ENCODE data around the gene PABPN1L. TPM values are rescaled to one million over a fixed set of nuclear protein-coding genes. Genes with fewer than 3 reads are reported as not detected.

PABPN1L gene
- polyA plus RNA-seq, 2 of the 4 experiments (the other 2 are of a cell fraction) = not detected

DNA sequence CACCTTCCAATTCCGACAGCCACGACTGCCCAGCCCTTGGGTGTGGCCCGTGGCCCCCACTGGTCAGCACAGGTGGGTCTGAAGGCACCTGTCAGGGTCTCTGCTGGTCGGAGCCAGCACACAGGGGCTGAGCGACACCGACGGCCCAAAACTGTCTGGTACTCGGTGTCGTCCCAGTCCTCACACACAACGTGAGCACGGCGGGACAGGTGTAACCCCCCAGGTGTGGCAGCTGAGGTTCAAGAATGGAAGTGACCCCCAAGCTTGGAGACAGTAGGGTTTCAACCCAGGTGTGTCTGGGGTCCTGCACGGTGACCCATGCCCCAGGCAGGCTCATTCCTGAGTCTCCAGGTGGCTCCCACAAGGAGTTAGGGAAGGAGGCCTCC, 10.7 kb downstream of the PABPN1L start:
- no peak for FAIRE-seq
- TF ChIP-seq TP53 (CRISPR knock-in tag; IDR thresholded peaks at IDR 0.05) (no peak), ESRRA (IDR thresholded peaks at IDR 0.05; ENCODE audit: borderline replicate concordance, low read length) (no peak), HDAC2 (IDR thresholded peaks at IDR 0.05) (no peak), RNF2 (IDR thresholded peaks at IDR 0.05; ENCODE audit: borderline replicate concordance, low read depth) (no peak), TFCP2L1 (CRISPR knock-in tag; IDR thresholded peaks at IDR 0.05) (no peak), CEBPB (IDR thresholded peaks at IDR 0.05) (no peak), SMC3 (IDR thresholded peaks at IDR 0.05) (no peak), KDM5A (IDR thresholded peaks at IDR 0.05) (no peak), EHMT2 (IDR thresholded peaks at IDR 0.05; ENCODE audit: low read depth) (no peak), SREBF2 (IDR thresholded peaks at IDR 0.05) (no peak), GATA3 (IDR thresholded peaks at IDR 0.05; ENCODE audit: borderline replicate concordance) (no peak), CBX2 (IDR thresholded peaks at IDR 0.05; ENCODE audit: borderline replicate concordance, low read depth) (no peak), CBX8 (IDR thresholded peaks at IDR 0.05) (no peak)
- TF ChIP-seq, protein P1, sequence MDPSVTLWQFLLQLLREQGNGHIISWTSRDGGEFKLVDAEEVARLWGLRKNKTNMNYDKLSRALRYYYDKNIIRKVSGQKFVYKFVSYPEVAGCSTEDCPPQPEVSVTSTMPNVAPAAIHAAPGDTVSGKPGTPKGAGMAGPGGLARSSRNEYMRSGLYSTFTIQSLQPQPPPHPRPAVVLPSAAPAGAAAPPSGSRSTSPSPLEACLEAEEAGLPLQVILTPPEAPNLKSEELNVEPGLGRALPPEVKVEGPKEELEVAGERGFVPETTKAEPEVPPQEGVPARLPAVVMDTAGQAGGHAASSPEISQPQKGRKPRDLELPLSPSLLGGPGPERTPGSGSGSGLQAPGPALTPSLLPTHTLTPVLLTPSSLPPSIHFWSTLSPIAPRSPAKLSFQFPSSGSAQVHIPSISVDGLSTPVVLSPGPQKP (IDR thresholded peaks at IDR 0.05; ENCODE audit: low read depth, low read length) = no peak
- TF ChIP-seq, protein P2, sequence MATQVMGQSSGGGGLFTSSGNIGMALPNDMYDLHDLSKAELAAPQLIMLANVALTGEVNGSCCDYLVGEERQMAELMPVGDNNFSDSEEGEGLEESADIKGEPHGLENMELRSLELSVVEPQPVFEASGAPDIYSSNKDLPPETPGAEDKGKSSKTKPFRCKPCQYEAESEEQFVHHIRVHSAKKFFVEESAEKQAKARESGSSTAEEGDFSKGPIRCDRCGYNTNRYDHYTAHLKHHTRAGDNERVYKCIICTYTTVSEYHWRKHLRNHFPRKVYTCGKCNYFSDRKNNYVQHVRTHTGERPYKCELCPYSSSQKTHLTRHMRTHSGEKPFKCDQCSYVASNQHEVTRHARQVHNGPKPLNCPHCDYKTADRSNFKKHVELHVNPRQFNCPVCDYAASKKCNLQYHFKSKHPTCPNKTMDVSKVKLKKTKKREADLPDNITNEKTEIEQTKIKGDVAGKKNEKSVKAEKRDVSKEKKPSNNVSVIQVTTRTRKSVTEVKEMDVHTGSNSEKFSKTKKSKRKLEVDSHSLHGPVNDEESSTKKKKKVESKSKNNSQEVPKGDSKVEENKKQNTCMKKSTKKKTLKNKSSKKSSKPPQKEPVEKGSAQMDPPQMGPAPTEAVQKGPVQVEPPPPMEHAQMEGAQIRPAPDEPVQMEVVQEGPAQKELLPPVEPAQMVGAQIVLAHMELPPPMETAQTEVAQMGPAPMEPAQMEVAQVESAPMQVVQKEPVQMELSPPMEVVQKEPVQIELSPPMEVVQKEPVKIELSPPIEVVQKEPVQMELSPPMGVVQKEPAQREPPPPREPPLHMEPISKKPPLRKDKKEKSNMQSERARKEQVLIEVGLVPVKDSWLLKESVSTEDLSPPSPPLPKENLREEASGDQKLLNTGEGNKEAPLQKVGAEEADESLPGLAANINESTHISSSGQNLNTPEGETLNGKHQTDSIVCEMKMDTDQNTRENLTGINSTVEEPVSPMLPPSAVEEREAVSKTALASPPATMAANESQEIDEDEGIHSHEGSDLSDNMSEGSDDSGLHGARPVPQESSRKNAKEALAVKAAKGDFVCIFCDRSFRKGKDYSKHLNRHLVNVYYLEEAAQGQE (IDR thresholded peaks at IDR 0.05) = no peak
- ChIA-PET POLR2A (no interaction called here), CTCF (interaction anchor here (1.1 to 1.7 kb wide), 2 partner anchors 44 to 312 kb away, joined by 3 to 8 read pairs; partner anchors contain the start of gene APRT)
- WGBS (ENCODE audit: missing lambda C conversion rate) = 88% methylated on average over 13 of the region's 13 CpGs
- Histone ChIP-seq H3K4me2 (peak overlapping the region; percentile 89), H3K27ac (peak overlapping the region in 1 of 2 experiments; percentile 92; a peak in 4 of 6 replicates), H3K4me3 (peak overlapping the region; percentile 72), H3K4me1 (peaks cover 19% of the 10 kb centered on the region), H3K9me3 (no peaks in the 10 kb centered on the region)
- ATAC-seq = no peak
- no peak for DNase-seq (ENCODE audit: low read depth in 1 of 2, low spot score in 1 of 2)

DNA sequence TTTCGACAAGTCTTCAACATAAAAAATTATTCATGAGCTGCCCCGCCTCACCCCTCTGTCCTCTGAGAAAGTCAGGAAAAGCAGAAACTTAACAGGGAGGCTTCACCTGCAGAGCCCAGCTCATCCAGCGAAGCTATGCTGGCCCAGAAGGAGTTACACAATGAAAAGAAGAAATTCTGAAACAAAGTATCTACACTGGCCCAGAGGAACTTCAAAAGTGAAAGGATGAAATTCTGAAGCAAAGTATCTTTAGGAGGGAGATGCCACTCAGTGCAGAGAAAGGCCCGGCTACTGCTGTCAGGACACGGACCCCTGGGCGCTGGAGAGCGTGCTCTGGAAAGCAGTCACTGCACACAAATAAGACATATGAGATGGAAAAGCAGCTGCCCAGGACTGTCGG, 11.3 kb downstream of the PABPN1L start:
- WGBS (ENCODE audit: missing lambda C conversion rate) = 83% methylated on average over 8 of the region's 8 CpGs

More for the DNA sequence above, 11.3 kb downstream of the PABPN1L start:
- ChIA-PET POLR2A (no interaction called here), CTCF (interaction anchor here (1.1 to 1.7 kb wide), 2 partner anchors 43 to 313 kb away, joined by 3 to 8 read pairs; partner anchors contain the start of gene APRT)
- peaks cover 19% of the 10 kb centered on the region for H3K4me1 ChIP-seq
- peak overlapping the region; percentile 89; the same call in 2 of the 3 replicates for H3K4me2 ChIP-seq
- ATAC-seq (no peak), FAIRE-seq (no peak), DNase-seq (ENCODE audit: low read depth in 1 of 2, low spot score in 1 of 2) (no peak)
- H3K9me3 ChIP-seq = no peaks in the 10 kb centered on the region
- TF ChIP-seq TFCP2L1 (CRISPR knock-in tag; IDR thresholded peaks at IDR 0.05) = no peak
- no peak for TF ChIP-seq MAFK (IDR thresholded peaks at IDR 0.05; ENCODE audit: partially characterized antibody)
- TF ChIP-seq TP53 (CRISPR knock-in tag; IDR thresholded peaks at IDR 0.05) = no peak
- TF ChIP-seq MAZ (IDR thresholded peaks at IDR 0.05; ENCODE audit: borderline replicate concordance, low read depth, low read length) = no peak
- no peak for TF ChIP-seq EHMT2 (IDR thresholded peaks at IDR 0.05; ENCODE audit: low read depth)
- TF ChIP-seq ESRRA (IDR thresholded peaks at IDR 0.05; ENCODE audit: borderline replicate concordance, low read length) = no peak
- TF ChIP-seq SMC3 (IDR thresholded peaks at IDR 0.05) = no peak
- TF ChIP-seq ZNF302 (CRISPR knock-in tag; IDR thresholded peaks at IDR 0.05) = no peak
- no peak for TF ChIP-seq POLR2A (IDR thresholded peaks at IDR 0.05; ENCODE audit: low read length)
- TF ChIP-seq KDM5A (IDR thresholded peaks at IDR 0.05) = no peak
- TF ChIP-seq MYC (IDR thresholded peaks at IDR 0.05; ENCODE audit: borderline replicate concordance, low read length) = no peak
- TF ChIP-seq, protein P3, sequence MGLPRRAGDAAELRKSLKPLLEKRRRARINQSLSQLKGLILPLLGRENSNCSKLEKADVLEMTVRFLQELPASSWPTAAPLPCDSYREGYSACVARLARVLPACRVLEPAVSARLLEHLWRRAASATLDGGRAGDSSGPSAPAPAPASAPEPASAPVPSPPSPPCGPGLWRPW (IDR thresholded peaks at IDR 0.05) = no peak
- TF ChIP-seq, protein P4, sequence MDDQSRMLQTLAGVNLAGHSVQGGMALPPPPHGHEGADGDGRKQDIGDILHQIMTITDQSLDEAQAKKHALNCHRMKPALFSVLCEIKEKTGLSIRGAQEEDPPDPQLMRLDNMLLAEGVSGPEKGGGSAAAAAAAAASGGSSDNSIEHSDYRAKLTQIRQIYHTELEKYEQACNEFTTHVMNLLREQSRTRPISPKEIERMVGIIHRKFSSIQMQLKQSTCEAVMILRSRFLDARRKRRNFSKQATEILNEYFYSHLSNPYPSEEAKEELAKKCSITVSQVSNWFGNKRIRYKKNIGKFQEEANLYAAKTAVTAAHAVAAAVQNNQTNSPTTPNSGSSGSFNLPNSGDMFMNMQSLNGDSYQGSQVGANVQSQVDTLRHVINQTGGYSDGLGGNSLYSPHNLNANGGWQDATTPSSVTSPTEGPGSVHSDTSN (IDR thresholded peaks at IDR 0.05) = no peak
- no peak for TF ChIP-seq HOXA7 (CRISPR knock-in tag; IDR thresholded peaks at IDR 0.05)
- no peak for TF ChIP-seq POLR2AphosphoS2 (conservative IDR thresholded peaks at IDR 0.05; ENCODE audit: low read length)
- no peak for TF ChIP-seq HEYL (CRISPR knock-in tag; IDR thresholded peaks at IDR 0.05)
- TF ChIP-seq JUNB (IDR thresholded peaks at IDR 0.05) = no peak
- no peak overlapping the region for H3K27ac ChIP-seq
- H3K4me3 ChIP-seq = no peak overlapping the region
